Measurements from ENCODE around the gene ANO7. TPM values are rescaled to one million over a fixed set of nuclear protein-coding genes. Genes with fewer than 3 reads are reported as not detected.

Gene ANO7
- total and polyA plus RNA-seq, 7 experiments from 2014 or later: 0.16 to 0.94 (median 0.30) TPM; not detected in 1

DNA sequence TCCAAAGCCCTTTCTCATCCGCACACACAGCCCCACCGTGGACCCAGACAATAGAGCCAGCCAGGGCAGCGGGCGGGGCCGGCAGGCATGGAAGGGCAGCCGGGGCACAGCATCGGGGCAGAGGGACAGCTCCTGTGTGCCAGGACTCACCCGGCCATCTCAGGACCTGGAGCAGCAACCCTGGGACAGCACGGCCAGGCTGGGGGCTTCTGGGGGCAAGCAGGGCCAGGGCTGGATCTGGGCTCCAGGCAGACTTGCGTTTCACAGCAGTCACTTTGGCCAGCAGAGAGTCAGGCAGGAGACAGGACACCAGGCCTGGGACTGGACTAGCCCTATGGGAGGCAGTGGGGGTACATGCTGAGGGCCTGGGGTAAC lies 15.5 kb downstream of the ANO7 start:
- Histone ChIP-seq H3K27ac (ENCODE audit: low read depth, low read length) (no peak overlapping the region), H3K4me1 (ENCODE audit: control insufficient read depth in 2 of 2, insufficient read depth in 2 of 2, low read length in 2 of 2) (no peaks in the 10 kb centered on the region), H3K9me3 (ENCODE audit: control insufficient read depth in 2 of 3, low read length in 3 of 3) (no peaks in the 10 kb centered on the region), H3K4me3 (ENCODE audit: low read length) (no peak overlapping the region), H3K36me3 (ENCODE audit: control insufficient read depth in 2 of 3, insufficient read depth in 3 of 3, low read length in 3 of 3) (no peaks in the 10 kb centered on the region), H3K27me3 (ENCODE audit: control insufficient read depth in 2 of 2, insufficient read depth in 2 of 2, low read length in 2 of 2) (no peaks in the 10 kb centered on the region)
- no peaks in the 10 kb centered on the region for H3K9me3 Mint-ChIP-seq
- no peak for DNase-seq
- no peaks in the 10 kb centered on the region for H3K4me1 Mint-ChIP-seq
- H3K27ac Mint-ChIP-seq: no peak overlapping the region
- ChIA-PET POLR2A (no interaction called here), CTCF (no interaction called here)
- H3K36me3 Mint-ChIP-seq: no peaks in the 10 kb centered on the region
- intact Hi-C loops (cut with micrococcal nuclease): no loop called here
- H3K4me3 Mint-ChIP-seq: no peak overlapping the region
- no peak for ATAC-seq
- no peaks in the 10 kb centered on the region for H3K27me3 Mint-ChIP-seq

- peak overlapping the region in 1 of 10 donors; percentile 63 for H3K4me3 Mint-ChIP-seq
- peak; percentile 12 for ATAC-seq
- POLR2A ChIA-PET: no interaction called here
Observed at GRCh38 chr2:241204490-241204889, 16.0 kb downstream of the ANO7 start.

DNA sequence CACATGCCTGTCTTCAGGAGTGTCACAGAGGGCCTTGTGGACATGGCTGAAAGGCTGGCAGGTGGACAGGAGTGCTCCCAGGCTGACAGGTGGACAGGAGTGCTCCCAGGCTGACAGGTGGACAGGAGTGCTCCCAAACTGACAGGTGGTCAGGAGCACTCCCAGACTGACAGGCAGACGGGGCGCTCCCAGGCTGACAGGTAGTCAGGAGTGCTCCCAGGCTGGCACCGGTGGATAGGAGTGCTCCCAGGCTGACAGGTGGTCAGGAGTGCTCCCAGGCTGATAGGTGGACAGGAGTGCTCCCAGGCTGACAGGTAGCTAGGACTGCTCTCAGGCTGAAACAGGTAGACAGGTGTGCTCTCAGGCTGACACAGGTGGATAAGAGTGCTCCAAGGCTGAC lies 16.6 kb downstream of the ANO7 start:
- ChIA-PET POLR2A (no interaction called here), CTCF (interaction anchor here (0.6 kb wide), 1 partner anchor 325 kb away, joined by 3 read pairs; no protein-coding TSS in a partner anchor)
- ATAC-seq (no peak), DNase-seq (no peak)
- Histone ChIP-seq H3K9me3 (ENCODE audit: control insufficient read depth in 2 of 3, low read length in 3 of 3) (no peaks in the 10 kb centered on the region), H3K36me3 (ENCODE audit: control insufficient read depth in 2 of 3, insufficient read depth in 3 of 3, low read length in 3 of 3) (no peaks in the 10 kb centered on the region), H3K4me1 (ENCODE audit: control insufficient read depth in 2 of 2, insufficient read depth in 2 of 2, low read length in 2 of 2) (no peaks in the 10 kb centered on the region), H3K27me3 (ENCODE audit: control insufficient read depth in 2 of 2, insufficient read depth in 2 of 2, low read length in 2 of 2) (no peaks in the 10 kb centered on the region), H3K27ac (ENCODE audit: low read depth, low read length) (no peak overlapping the region), H3K4me3 (ENCODE audit: low read length) (no peak overlapping the region)
- Mint-ChIP-seq H3K4me1 (no peaks in the 10 kb centered on the region), H3K4me3 (no peak overlapping the region), H3K27me3 (no peaks in the 10 kb centered on the region), H3K9me3 (no peaks in the 10 kb centered on the region), H3K27ac (no peak overlapping the region), H3K36me3 (no peaks in the 10 kb centered on the region)
- intact Hi-C loops (cut with micrococcal nuclease): no loop called here

More at GRCh38 chr2:241204490-241204889, 16.0 kb downstream of the ANO7 start:
- DNase-seq: no peak
- Histone ChIP-seq H3K4me3 (ENCODE audit: low read length) (no peak overlapping the region), H3K4me1 (ENCODE audit: control insufficient read depth in 2 of 2, insufficient read depth in 2 of 2, low read length in 2 of 2) (no peaks in the 10 kb centered on the region), H3K27me3 (ENCODE audit: control insufficient read depth in 2 of 2, insufficient read depth in 2 of 2, low read length in 2 of 2) (no peaks in the 10 kb centered on the region), H3K9me3 (ENCODE audit: control insufficient read depth in 2 of 3, low read length in 3 of 3) (no peaks in the 10 kb centered on the region), H3K27ac (ENCODE audit: low read depth, low read length) (no peak overlapping the region), H3K36me3 (ENCODE audit: control insufficient read depth in 2 of 3, insufficient read depth in 3 of 3, low read length in 3 of 3) (no peaks in the 10 kb centered on the region)
- Mint-ChIP-seq H3K9me3 (no peaks in the 10 kb centered on the region), H3K4me1 (no peaks in the 10 kb centered on the region), H3K36me3 (no peaks in the 10 kb centered on the region), H3K27ac (no peak overlapping the region), H3K27me3 (no peaks in the 10 kb centered on the region)
- intact Hi-C loops (cut with micrococcal nuclease): no loop called here
- CTCF ChIA-PET: interaction anchor here (0.6 kb wide), 1 partner anchor 325 kb away, joined by 3 read pairs; no protein-coding TSS in a partner anchor

- Histone ChIP-seq H3K27ac (ENCODE audit: low read depth, low read length) (no peak overlapping the region), H3K4me1 (ENCODE audit: control insufficient read depth in 2 of 2, insufficient read depth in 2 of 2, low read length in 2 of 2) (no peaks in the 10 kb centered on the region), H3K4me3 (ENCODE audit: low read length) (no peak overlapping the region), H3K36me3 (ENCODE audit: control insufficient read depth in 2 of 3, insufficient read depth in 3 of 3, low read length in 3 of 3) (no peaks in the 10 kb centered on the region), H3K9me3 (ENCODE audit: control insufficient read depth in 2 of 3, low read length in 3 of 3) (no peaks in the 10 kb centered on the region), H3K27me3 (ENCODE audit: control insufficient read depth in 2 of 2, insufficient read depth in 2 of 2, low read length in 2 of 2) (no peaks in the 10 kb centered on the region)
- intact Hi-C loops (cut with micrococcal nuclease): no loop called here
- H3K36me3 Mint-ChIP-seq: no peaks in the 10 kb centered on the region
- H3K27ac Mint-ChIP-seq: no peak overlapping the region
- H3K4me3 Mint-ChIP-seq: no peak overlapping the region
- no peaks in the 10 kb centered on the region for H3K9me3 Mint-ChIP-seq
- DNase-seq (no peak), ATAC-seq (no peak)
- H3K27me3 Mint-ChIP-seq: no peaks in the 10 kb centered on the region
- H3K4me1 Mint-ChIP-seq: no peaks in the 10 kb centered on the region
- ChIA-PET CTCF (no interaction called here), POLR2A (no interaction called here)
Observed at GRCh38 chr2:241207151-241207550, 18.7 kb downstream of the ANO7 start.

GRCh38 chr2:241207641-241208040 lies 19.2 kb downstream of the ANO7 start:
- H3K4me1 Mint-ChIP-seq: no peaks in the 10 kb centered on the region
- H3K4me3 ChIP-seq (ENCODE audit: low read length): no peak overlapping the region
- H3K9me3 Mint-ChIP-seq: no peaks in the 10 kb centered on the region
- no peak overlapping the region for H3K4me3 Mint-ChIP-seq
- H3K9me3 ChIP-seq (ENCODE audit: control insufficient read depth in 2 of 3, low read length in 3 of 3): no peaks in the 10 kb centered on the region
- no peaks in the 10 kb centered on the region for H3K36me3 ChIP-seq (ENCODE audit: control insufficient read depth in 2 of 3, insufficient read depth in 3 of 3, low read length in 3 of 3)
- no peak overlapping the region for H3K27ac Mint-ChIP-seq
- H3K27ac ChIP-seq (ENCODE audit: low read depth, low read length): no peak overlapping the region
- ATAC-seq: no peak
- no peaks in the 10 kb centered on the region for H3K27me3 Mint-ChIP-seq
- ChIA-PET CTCF (no interaction called here), POLR2A (no interaction called here)
- H3K36me3 Mint-ChIP-seq: no peaks in the 10 kb centered on the region
- no peaks in the 10 kb centered on the region for H3K4me1 ChIP-seq (ENCODE audit: control insufficient read depth in 2 of 2, insufficient read depth in 2 of 2, low read length in 2 of 2)
- no peak for DNase-seq
- no peaks in the 10 kb centered on the region for H3K27me3 ChIP-seq (ENCODE audit: control insufficient read depth in 2 of 2, insufficient read depth in 2 of 2, low read length in 2 of 2)
- intact Hi-C loops (cut with micrococcal nuclease): no loop called here

GRCh38 chr2:241208058-241208457 lies 19.6 kb downstream of the ANO7 start:
- Mint-ChIP-seq H3K27me3 (no peaks in the 10 kb centered on the region), H3K27ac (no peak overlapping the region), H3K4me1 (no peaks in the 10 kb centered on the region), H3K36me3 (no peaks in the 10 kb centered on the region), H3K4me3 (no peak overlapping the region), H3K9me3 (no peaks in the 10 kb centered on the region)
- Histone ChIP-seq H3K4me3 (ENCODE audit: low read length) (no peak overlapping the region), H3K4me1 (ENCODE audit: control insufficient read depth in 2 of 2, insufficient read depth in 2 of 2, low read length in 2 of 2) (no peaks in the 10 kb centered on the region), H3K27me3 (ENCODE audit: control insufficient read depth in 2 of 2, insufficient read depth in 2 of 2, low read length in 2 of 2) (no peaks in the 10 kb centered on the region), H3K27ac (ENCODE audit: low read depth, low read length) (no peak overlapping the region), H3K9me3 (ENCODE audit: control insufficient read depth in 2 of 3, low read length in 3 of 3) (no peaks in the 10 kb centered on the region), H3K36me3 (ENCODE audit: control insufficient read depth in 2 of 3, insufficient read depth in 3 of 3, low read length in 3 of 3) (no peaks in the 10 kb centered on the region)
- ChIA-PET POLR2A (no interaction called here), CTCF (no interaction called here)
- ATAC-seq: no peak
- DNase-seq: no peak
- intact Hi-C loops (cut with micrococcal nuclease): no loop called here

- no peak overlapping the region for H3K4me3 Mint-ChIP-seq
- ChIA-PET CTCF (no interaction called here), POLR2A (no interaction called here)
- Histone ChIP-seq H3K4me1 (ENCODE audit: control insufficient read depth in 2 of 2, insufficient read depth in 2 of 2, low read length in 2 of 2) (no peaks in the 10 kb centered on the region), H3K4me3 (ENCODE audit: low read length) (no peak overlapping the region), H3K36me3 (ENCODE audit: control insufficient read depth in 2 of 3, insufficient read depth in 3 of 3, low read length in 3 of 3) (no peaks in the 10 kb centered on the region), H3K27ac (ENCODE audit: low read depth, low read length) (no peak overlapping the region), H3K27me3 (ENCODE audit: control insufficient read depth in 2 of 2, insufficient read depth in 2 of 2, low read length in 2 of 2) (no peaks in the 10 kb centered on the region), H3K9me3 (ENCODE audit: control insufficient read depth in 2 of 3, low read length in 3 of 3) (no peaks in the 10 kb centered on the region)
- intact Hi-C loops (cut with micrococcal nuclease): no loop called here
- no peaks in the 10 kb centered on the region for H3K27me3 Mint-ChIP-seq
- no peak overlapping the region for H3K27ac Mint-ChIP-seq
- ATAC-seq: no peak
- no peaks in the 10 kb centered on the region for H3K9me3 Mint-ChIP-seq
- DNase-seq: no peak
- no peaks in the 10 kb centered on the region for H3K36me3 Mint-ChIP-seq
- H3K4me1 Mint-ChIP-seq: no peaks in the 10 kb centered on the region
Observed at GRCh38 chr2:241209271-241209670, 20.8 kb downstream of the ANO7 start.
